Raji (cell line): ENCODE data around the gene DGKK.

Experiments
- POLR2A ChIP-seq: IDR thresholded peaks from 2 replicates; pipeline ENCODE4 v1.6.1; 2011; ENCODE audit warnings: low read depth, low read length, control low read depth; ENCODE audit not compliant: insufficient read depth

Gene DGKK

GRCh38 chrX:50343917-50344316, 126.7 kb downstream of the DGKK start:
- TF ChIP-seq POLR2A, result no peak

GRCh38 chrX:50333308-50333707, 137.3 kb downstream of the DGKK start:
- no peak for TF ChIP-seq POLR2A

- TF ChIP-seq POLR2A, result no peak
Measured at GRCh38 chrX:50327235-50327634, 143.4 kb downstream of the DGKK start.
